Stimulated activated naive B cell treated with anti-CD40 and anti-IgM and Interleukin-4, amounts not matched to agents 10 μg/mL and 1 μg/mL and 100 μg/mL, for 72 hours (primary cell): Measurements from ENCODE around the gene FOXD4.
"Not testable (repeated sequence)": the region's sequence is repeated elsewhere in the genome, so short reads cannot be mapped to it uniquely, and the experiment has no call there.

Experiments
- ATAC-seq, 2 donors: fragments of 150-1000 bp; cut with Tn5 transposase; replicated peaks; 2 replicates each; pipeline ENCODE4 v1.10.0; 2021; ENCODE audit warnings: moderate library complexity in 1 of 2
- DNase-seq: peaks from one replicate; pipeline ENCODE4 v3.0.0; 2021
- H3K27ac Mint-ChIP-seq: one replicate; pipeline ENCODE4 v1.8.0; 2022; ENCODE audit warnings: mild to moderate bottlenecking, mixed read lengths
- H3K27me3 Mint-ChIP-seq, 2 donors: one replicate each; pipeline ENCODE4 v1.8.0; 2022; ENCODE audit warnings: mixed read lengths in 2 of 2
- H3K36me3 Mint-ChIP-seq, 2 donors: one replicate each; pipeline ENCODE4 v1.8.0; 2022; ENCODE audit warnings: mixed read lengths in 2 of 2, mild to moderate bottlenecking in 1 of 2
- H3K4me1 Mint-ChIP-seq, 2 donors: one replicate each; pipeline ENCODE4 v1.8.0; 2022; ENCODE audit warnings: mixed read lengths in 2 of 2, mild to moderate bottlenecking in 1 of 2
- H3K4me3 Mint-ChIP-seq, 2 donors: one replicate each; pipeline ENCODE4 v1.8.0; 2022; ENCODE audit warnings: mild to moderate bottlenecking in 2 of 2, mixed read lengths in 2 of 2, moderate library complexity in 1 of 2
- H3K9me3 Mint-ChIP-seq, 2 donors: one replicate each; pipeline ENCODE4 v1.8.0; 2022; ENCODE audit warnings: mixed read lengths in 2 of 2, mild to moderate bottlenecking in 1 of 2

FOXD4 gene

GRCh38 chr9:108742-109495 lies 9.3 kb downstream of the FOXD4 start:
- not testable (repeated sequence) for H3K4me1 Mint-ChIP-seq, H3K9me3 Mint-ChIP-seq, H3K36me3 Mint-ChIP-seq, H3K27ac Mint-ChIP-seq, H3K4me3 Mint-ChIP-seq, ATAC-seq, DNase-seq
- peaks cover 28 to 35% of the 10 kb centered on the region in 2 donors for H3K27me3 Mint-ChIP-seq

DNA sequence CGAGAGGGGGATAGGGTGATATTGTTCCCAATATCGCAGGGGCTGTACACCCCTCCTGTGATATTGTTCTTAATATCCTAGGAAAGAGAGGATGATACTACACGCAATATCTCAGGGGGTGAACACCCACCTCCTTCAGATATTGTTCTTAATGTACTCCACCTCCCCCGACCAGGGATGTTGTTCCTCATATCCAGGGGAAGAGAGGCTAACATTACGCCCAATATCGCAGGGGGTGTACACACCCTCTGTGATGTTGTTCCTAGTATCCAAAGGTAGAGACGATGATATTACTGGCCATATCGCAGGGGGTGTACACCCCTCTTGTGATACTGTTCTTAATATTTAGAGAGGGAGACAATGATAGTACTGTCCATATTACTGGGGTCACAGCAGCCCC lies 12.2 kb downstream of the FOXD4 start:
- not testable (repeated sequence) for ATAC-seq, H3K9me3 Mint-ChIP-seq

DNA sequence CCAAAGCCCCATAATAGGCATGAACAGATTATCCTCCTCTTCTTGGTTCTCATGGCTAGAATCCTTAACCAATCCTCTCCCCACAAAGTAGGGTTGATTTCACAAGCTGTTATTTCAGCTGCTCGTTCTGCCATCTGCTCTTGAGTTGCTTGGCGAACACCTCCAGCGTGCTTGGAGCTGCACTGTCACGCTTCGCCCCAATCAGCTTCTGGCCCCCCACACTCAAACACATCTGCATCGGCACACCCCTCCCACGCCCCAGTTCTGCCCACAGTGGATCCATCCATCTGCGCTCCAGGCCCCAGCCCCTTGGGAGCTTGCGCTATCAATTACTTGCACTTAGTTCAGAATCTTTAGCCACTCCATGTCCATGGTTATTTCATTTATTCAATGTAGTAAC lies 17.8 kb downstream of the FOXD4 start:
- not testable (repeated sequence) for ATAC-seq, H3K4me1 Mint-ChIP-seq, H3K9me3 Mint-ChIP-seq, H3K27ac Mint-ChIP-seq, H3K36me3 Mint-ChIP-seq, DNase-seq, H3K4me3 Mint-ChIP-seq
- peaks cover 6 to 17% of the 10 kb centered on the region in 2 donors for H3K27me3 Mint-ChIP-seq

More for the DNA sequence above, 12.2 kb downstream of the FOXD4 start:
- not testable (repeated sequence) for H3K4me3 Mint-ChIP-seq, H3K36me3 Mint-ChIP-seq, H3K4me1 Mint-ChIP-seq, DNase-seq, H3K27ac Mint-ChIP-seq
- peaks cover 31 to 42% of the 10 kb centered on the region in 2 donors for H3K27me3 Mint-ChIP-seq

- peaks cover 4 to 19% of the 10 kb centered on the region in 2 donors for H3K27me3 Mint-ChIP-seq
- H3K27ac Mint-ChIP-seq, H3K4me1 Mint-ChIP-seq, H3K4me3 Mint-ChIP-seq, DNase-seq, ATAC-seq, H3K36me3 Mint-ChIP-seq, H3K9me3 Mint-ChIP-seq: not testable (repeated sequence)
Observed at GRCh38 chr9:99867-100266, 18.4 kb downstream of the FOXD4 start.

DNA sequence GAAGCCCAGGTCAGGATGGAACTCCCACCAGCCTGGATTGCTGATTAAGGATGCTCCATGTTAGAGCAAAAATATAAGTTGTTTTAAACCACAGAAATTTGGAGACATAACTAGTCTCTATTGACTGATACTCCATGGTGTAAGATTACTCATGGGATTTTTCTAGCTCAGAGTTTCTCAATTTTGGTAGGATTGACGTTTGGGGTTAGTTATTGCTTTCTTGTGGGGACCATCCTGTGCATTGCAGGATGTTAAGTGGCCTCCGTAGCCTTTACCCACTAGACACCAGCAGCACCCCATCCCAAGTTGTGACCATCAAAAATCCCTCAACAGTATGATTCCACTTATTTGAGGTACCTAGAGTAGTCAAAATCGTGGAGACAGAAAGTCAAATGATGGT lies 19.4 kb downstream of the FOXD4 start:
- not testable (repeated sequence) for ATAC-seq, H3K4me3 Mint-ChIP-seq, DNase-seq

DNA sequence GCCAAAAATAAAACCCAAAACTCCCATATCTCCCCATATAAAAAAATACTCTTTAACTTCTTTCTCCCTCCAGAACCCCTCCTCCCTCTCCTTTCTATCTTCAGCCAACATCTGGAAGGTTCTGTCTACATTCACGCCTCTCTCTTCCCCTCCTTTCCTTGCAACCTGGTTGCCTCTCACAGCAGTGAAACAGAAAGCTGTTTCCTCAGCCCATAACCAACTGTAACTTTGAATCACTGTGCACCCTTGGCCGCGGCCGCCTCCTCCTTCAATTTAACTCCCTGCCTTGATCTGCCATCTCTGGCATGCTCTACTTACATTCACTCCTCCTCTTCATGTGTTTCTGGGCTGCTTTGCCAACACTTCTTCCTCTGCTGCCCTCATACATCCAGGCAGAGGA lies 23.2 kb downstream of the FOXD4 start:
- H3K27me3 Mint-ChIP-seq, DNase-seq, H3K9me3 Mint-ChIP-seq, H3K4me1 Mint-ChIP-seq, ATAC-seq, H3K4me3 Mint-ChIP-seq, H3K36me3 Mint-ChIP-seq, H3K27ac Mint-ChIP-seq: not testable (repeated sequence)

More for the DNA sequence above, 19.4 kb downstream of the FOXD4 start:
- not testable (repeated sequence) for H3K36me3 Mint-ChIP-seq, H3K9me3 Mint-ChIP-seq, H3K4me1 Mint-ChIP-seq, H3K27ac Mint-ChIP-seq
- H3K27me3 Mint-ChIP-seq, result peaks cover 4 to 14% of the 10 kb centered on the region in 2 donors

DNA sequence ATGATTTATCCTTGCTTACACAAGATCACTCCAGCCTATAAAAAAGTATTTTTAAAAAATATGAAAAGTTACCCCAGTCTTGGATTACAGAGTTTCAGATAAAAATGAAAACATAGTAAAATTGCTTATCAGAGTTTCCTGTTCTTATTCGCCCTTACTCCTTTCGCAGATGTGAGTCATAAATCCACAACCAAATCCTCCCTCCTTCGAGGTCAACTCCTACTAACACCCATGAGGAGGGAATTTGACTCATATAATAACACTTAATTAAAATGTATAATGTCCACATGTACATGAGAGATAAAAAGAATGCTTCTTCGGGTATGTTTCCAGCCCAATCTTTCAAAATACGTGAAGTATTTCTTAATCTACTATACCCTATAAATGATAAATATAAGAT lies 23.9 kb downstream of the FOXD4 start:
- ATAC-seq, result not testable (repeated sequence)

GRCh38 chr9:93909-94308 lies 24.3 kb downstream of the FOXD4 start:
- not testable (repeated sequence) for H3K36me3 Mint-ChIP-seq, H3K27ac Mint-ChIP-seq, H3K9me3 Mint-ChIP-seq, DNase-seq, H3K27me3 Mint-ChIP-seq, ATAC-seq, H3K4me1 Mint-ChIP-seq, H3K4me3 Mint-ChIP-seq

More for the DNA sequence above, 23.9 kb downstream of the FOXD4 start:
- not testable (repeated sequence) for H3K27ac Mint-ChIP-seq, H3K9me3 Mint-ChIP-seq, H3K36me3 Mint-ChIP-seq, DNase-seq, H3K27me3 Mint-ChIP-seq, H3K4me1 Mint-ChIP-seq, H3K4me3 Mint-ChIP-seq

GRCh38 chr9:90851-91250 lies 27.4 kb downstream of the FOXD4 start:
- not testable (repeated sequence) for H3K4me1 Mint-ChIP-seq, H3K27me3 Mint-ChIP-seq, H3K27ac Mint-ChIP-seq, H3K36me3 Mint-ChIP-seq, DNase-seq, ATAC-seq, H3K4me3 Mint-ChIP-seq, H3K9me3 Mint-ChIP-seq

- H3K27ac Mint-ChIP-seq, DNase-seq, H3K4me1 Mint-ChIP-seq, H3K36me3 Mint-ChIP-seq, H3K9me3 Mint-ChIP-seq, H3K27me3 Mint-ChIP-seq, H3K4me3 Mint-ChIP-seq: not testable (repeated sequence)
- peak; percentile 80 to 88 for ATAC-seq
Observed at GRCh38 chr9:88396-89037, 29.7 kb downstream of the FOXD4 start.

GRCh38 chr9:87860-88259 lies 30.4 kb downstream of the FOXD4 start:
- H3K4me1 Mint-ChIP-seq, H3K36me3 Mint-ChIP-seq, ATAC-seq, H3K27ac Mint-ChIP-seq, H3K4me3 Mint-ChIP-seq, H3K27me3 Mint-ChIP-seq, DNase-seq, H3K9me3 Mint-ChIP-seq: not testable (repeated sequence)

DNA sequence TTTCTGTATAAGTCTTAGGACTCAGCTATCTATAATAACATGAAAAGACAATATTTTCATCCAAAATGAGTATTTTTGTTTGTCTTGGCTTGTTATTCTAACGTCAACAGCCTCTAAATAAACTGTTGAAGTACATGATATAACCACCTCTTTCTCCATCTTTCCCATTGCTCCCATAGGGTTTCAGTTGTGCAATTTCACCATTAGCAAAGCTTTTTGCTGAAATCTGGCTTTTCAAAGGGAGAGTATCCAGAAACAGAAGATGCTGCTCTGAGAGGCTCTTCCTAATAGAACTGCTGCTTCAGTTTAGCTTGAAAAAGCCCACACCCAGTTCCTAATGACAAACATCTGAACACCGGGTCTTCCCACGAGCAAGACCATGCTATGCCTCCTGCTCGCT lies 31.1 kb downstream of the FOXD4 start:
- H3K27me3 Mint-ChIP-seq, result not testable (repeated sequence)

GRCh38 chr9:86697-87096 lies 31.5 kb downstream of the FOXD4 start:
- ATAC-seq, H3K4me1 Mint-ChIP-seq, H3K9me3 Mint-ChIP-seq, H3K27ac Mint-ChIP-seq, DNase-seq, H3K27me3 Mint-ChIP-seq, H3K36me3 Mint-ChIP-seq, H3K4me3 Mint-ChIP-seq: not testable (repeated sequence)

More for the DNA sequence above, 31.1 kb downstream of the FOXD4 start:
- ATAC-seq, H3K4me3 Mint-ChIP-seq, H3K36me3 Mint-ChIP-seq, H3K27ac Mint-ChIP-seq, DNase-seq, H3K9me3 Mint-ChIP-seq, H3K4me1 Mint-ChIP-seq: not testable (repeated sequence)

GRCh38 chr9:82932-83689 lies 35.1 kb downstream of the FOXD4 start:
- H3K9me3 Mint-ChIP-seq, ATAC-seq, H3K27me3 Mint-ChIP-seq, H3K4me1 Mint-ChIP-seq, H3K27ac Mint-ChIP-seq, H3K4me3 Mint-ChIP-seq, H3K36me3 Mint-ChIP-seq, DNase-seq: not testable (repeated sequence)

GRCh38 chr9:78333-78732 lies 39.9 kb downstream of the FOXD4 start:
- not testable (repeated sequence) for H3K27me3 Mint-ChIP-seq, H3K4me3 Mint-ChIP-seq, DNase-seq, H3K9me3 Mint-ChIP-seq, H3K27ac Mint-ChIP-seq, H3K36me3 Mint-ChIP-seq, H3K4me1 Mint-ChIP-seq, ATAC-seq
